NCI-H187 (cell line): ENCODE measurements around the gene PRR5L.

ENCODE experiments used
- DNase-seq, 2 experiments: peaks; one replicate each; lab custom pipeline; 2025; lab: John Stamatoyannopoulos, UW

PRR5L gene

GRCh38 chr11:36326524-36327419 lies 30.7 kb downstream of the PRR5L start:
- DNase-seq = no peak

- DNase-seq = no peak
Measured at GRCh38 chr11:36328966-36329673, 33.0 kb downstream of the PRR5L start.

- no peak for DNase-seq
Measured at GRCh38 chr11:36330411-36330810, 34.3 kb downstream of the PRR5L start.

- DNase-seq = no peak
Measured at GRCh38 chr11:36333468-36333867, 37.4 kb downstream of the PRR5L start.

GRCh38 chr11:36333897-36334296 lies 37.8 kb downstream of the PRR5L start:
- no peak for DNase-seq

- DNase-seq = no peak
Measured at GRCh38 chr11:36339888-36340287, 43.8 kb downstream of the PRR5L start.

GRCh38 chr11:36340897-36341296 lies 44.8 kb downstream of the PRR5L start:
- no peak for DNase-seq

- DNase-seq = no peak
Measured at GRCh38 chr11:36341915-36342314, 45.8 kb downstream of the PRR5L start.

GRCh38 chr11:36342327-36342726 lies 46.2 kb downstream of the PRR5L start:
- DNase-seq = no peak

GRCh38 chr11:36343436-36343835 lies 47.3 kb downstream of the PRR5L start:
- no peak for DNase-seq

- DNase-seq = no peak
Measured at GRCh38 chr11:36345084-36345511, 49.0 kb downstream of the PRR5L start.

GRCh38 chr11:36345535-36346141 lies 49.5 kb downstream of the PRR5L start:
- DNase-seq = peak in 1 of 2 experiments; percentile 4

- DNase-seq = no peak
Measured at GRCh38 chr11:36346562-36347383, 50.7 kb downstream of the PRR5L start.

GRCh38 chr11:36347384-36347906 lies 51.4 kb downstream of the PRR5L start:
- no peak for DNase-seq

- DNase-seq = no peak
Measured at GRCh38 chr11:36349351-36350136, 53.5 kb downstream of the PRR5L start.

GRCh38 chr11:36350137-36350513 lies 54.0 kb downstream of the PRR5L start:
- DNase-seq = no peak

- DNase-seq = no peak
Measured at GRCh38 chr11:36352922-36353321, 56.8 kb downstream of the PRR5L start.

GRCh38 chr11:36354221-36355003 lies 58.3 kb downstream of the PRR5L start:
- no peak for DNase-seq

- no peak for DNase-seq
Measured at GRCh38 chr11:36356201-36356600, 60.1 kb downstream of the PRR5L start.

GRCh38 chr11:36357831-36358230 lies 61.7 kb downstream of the PRR5L start:
- no peak for DNase-seq
